ENCODE measurements around the gene MCU. TPM values are rescaled to one million over a fixed set of nuclear protein-coding genes. Genes with fewer than 3 reads are reported as not detected.
"Not testable (repeated sequence)": the region's sequence is repeated elsewhere in the genome, so short reads cannot be mapped to it uniquely, and the experiment has no call there.

Gene MCU
- total and polyA plus RNA-seq, 5 experiments from 2014 or later = 4.1 to 10.6 (median 9.0) TPM

DNA sequence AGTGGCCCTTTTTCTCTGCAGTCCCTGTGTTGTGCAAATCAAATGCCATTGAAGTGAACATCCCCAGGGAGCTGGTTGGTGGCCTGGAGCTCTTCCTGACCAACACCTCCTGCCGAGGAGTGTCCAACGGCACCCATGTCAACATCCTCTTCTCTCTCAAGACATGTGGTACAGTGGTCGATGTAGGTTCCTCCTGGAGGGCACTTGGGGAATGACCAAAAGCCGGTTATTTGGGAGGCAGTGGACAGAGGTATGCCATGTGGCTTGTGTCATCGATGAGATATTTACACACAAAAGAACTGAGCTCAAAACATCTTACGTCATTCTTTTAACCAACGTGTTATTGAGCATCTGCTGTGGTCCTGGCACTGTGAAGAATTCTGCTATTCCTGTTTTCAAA lies 221.3 kb downstream of the MCU start:
- no peak overlapping the region for H3K27ac Mint-ChIP-seq
- ATAC-seq = no peak
- POLR2A ChIA-PET = no interaction called here
- no peaks in the 10 kb centered on the region for H3K36me3 Mint-ChIP-seq
- no peak overlapping the region for H3K4me3 Mint-ChIP-seq
- DNase-seq = no peak
- H3K27me3 Mint-ChIP-seq = peaks cover 0 to 10% (median 0%) of the 10 kb centered on the region in 5 donors
- H3K9me3 Mint-ChIP-seq = no peaks in the 10 kb centered on the region
- H3K4me1 Mint-ChIP-seq = no peaks in the 10 kb centered on the region

GRCh38 chr10:72917201-72917600 lies 225.3 kb downstream of the MCU start:
- POLR2A ChIA-PET, H3K4me1 Mint-ChIP-seq, H3K4me3 Mint-ChIP-seq, H3K27ac Mint-ChIP-seq, DNase-seq, ATAC-seq: not testable (repeated sequence)
- H3K27me3 Mint-ChIP-seq = peaks cover 5 to 18% (median 11%) of the 10 kb centered on the region in 5 donors
- peaks cover 4 to 15% (median 7%) of the 10 kb centered on the region in 3 donors for H3K36me3 Mint-ChIP-seq
- peaks cover 0 to 28% (median 15%) of the 10 kb centered on the region in 9 donors for H3K9me3 Mint-ChIP-seq

DNA sequence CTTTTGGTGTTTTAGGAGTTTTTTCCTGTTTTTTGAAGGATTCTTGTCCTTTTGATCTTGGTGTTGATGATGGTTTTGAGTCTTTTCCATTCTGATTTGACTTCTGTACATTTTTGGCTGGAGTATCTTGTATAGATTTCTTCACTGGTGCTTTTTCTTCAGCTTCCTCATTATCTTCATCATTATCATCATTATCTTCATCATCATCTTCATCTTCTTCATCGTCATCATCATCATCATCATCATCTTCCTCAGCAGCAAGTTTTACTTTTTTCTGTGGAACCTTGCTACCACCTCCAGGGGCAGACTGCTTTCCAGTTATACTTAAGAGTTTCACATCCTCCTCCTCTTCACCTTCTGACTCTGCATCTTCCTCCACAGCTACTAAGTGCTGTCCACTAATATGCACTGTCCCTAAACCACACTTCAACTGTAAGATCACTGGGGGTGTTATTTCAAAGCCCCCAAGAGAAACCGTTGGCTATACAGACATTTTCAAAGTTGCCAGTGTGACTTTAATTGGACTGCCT lies 225.9 kb downstream of the MCU start:
- H3K36me3 Mint-ChIP-seq = peaks cover 7 to 19% (median 10%) of the 10 kb centered on the region in 3 donors
- peaks cover 8 to 21% (median 11%) of the 10 kb centered on the region in 5 donors for H3K27me3 Mint-ChIP-seq
- H3K27ac Mint-ChIP-seq, POLR2A ChIA-PET, H3K4me3 Mint-ChIP-seq, DNase-seq, H3K4me1 Mint-ChIP-seq, ATAC-seq: not testable (repeated sequence)
- H3K9me3 Mint-ChIP-seq = peaks cover 0 to 32% (median 19%) of the 10 kb centered on the region in 9 donors

DNA sequence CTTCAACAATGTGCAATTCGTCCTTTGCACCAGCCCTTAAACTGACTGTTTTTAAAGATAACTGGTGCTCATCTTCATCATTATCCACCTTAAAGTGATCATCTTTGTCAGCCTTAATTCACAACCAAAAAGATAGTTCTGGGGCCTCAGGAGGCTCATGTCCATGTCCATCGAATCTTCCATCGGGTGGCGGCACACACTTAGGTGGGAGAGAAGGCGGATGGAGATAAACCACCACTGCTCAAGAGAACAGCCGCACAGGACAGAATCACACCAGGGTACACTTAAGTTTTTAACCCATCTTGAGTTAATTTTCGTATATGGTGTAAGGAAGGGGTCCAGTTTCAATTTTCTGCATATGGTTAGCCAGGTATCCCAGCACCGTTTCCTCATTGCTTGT lies 226.4 kb downstream of the MCU start:
- POLR2A ChIA-PET = no interaction called here
- H3K27ac Mint-ChIP-seq = no peak overlapping the region
- no peaks in the 10 kb centered on the region for H3K4me1 Mint-ChIP-seq
- DNase-seq (no peak), ATAC-seq (no peak)
- no peak overlapping the region for H3K4me3 Mint-ChIP-seq
- peaks cover 8 to 21% (median 11%) of the 10 kb centered on the region in 5 donors for H3K27me3 Mint-ChIP-seq
- peaks cover 7 to 19% (median 10%) of the 10 kb centered on the region in 3 donors for H3K36me3 Mint-ChIP-seq
- peaks cover 0 to 32% (median 19%) of the 10 kb centered on the region in 9 donors for H3K9me3 Mint-ChIP-seq

DNA sequence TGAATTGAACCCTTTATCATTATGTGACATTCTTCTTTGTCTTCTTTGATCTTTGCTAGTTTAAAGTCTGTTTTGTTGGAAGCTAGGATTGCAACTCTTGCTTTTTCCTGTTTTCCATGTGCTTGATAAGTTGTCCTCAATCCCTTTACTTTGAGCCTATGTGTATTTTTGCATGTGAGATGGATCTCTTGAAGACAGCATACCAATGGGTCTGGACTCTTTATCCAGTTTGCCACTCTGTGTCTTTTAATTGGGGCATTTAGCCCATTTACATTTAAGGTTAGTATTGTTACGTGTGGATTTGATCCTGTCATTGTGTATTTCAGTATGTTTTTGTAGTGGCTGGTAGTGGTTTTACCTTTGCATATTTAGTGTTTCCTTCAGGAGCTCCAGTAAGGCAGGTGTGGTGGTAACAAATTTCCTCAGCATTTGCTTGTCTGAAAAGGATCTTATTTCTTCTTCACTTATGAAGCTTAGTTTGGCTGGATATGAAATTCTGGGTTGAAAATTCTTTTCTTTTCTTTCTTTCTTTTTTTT lies 229.3 kb downstream of the MCU start:
- peaks cover 11 to 26% (median 14%) of the 10 kb centered on the region in 5 donors for H3K27me3 Mint-ChIP-seq
- H3K4me1 Mint-ChIP-seq, H3K4me3 Mint-ChIP-seq, POLR2A ChIA-PET, DNase-seq, ATAC-seq, H3K27ac Mint-ChIP-seq: not testable (repeated sequence)
- H3K9me3 Mint-ChIP-seq = peaks cover 0 to 32% (median 19%) of the 10 kb centered on the region in 9 donors
- peaks cover 7 to 23% (median 15%) of the 10 kb centered on the region in 3 donors for H3K36me3 Mint-ChIP-seq

DNA sequence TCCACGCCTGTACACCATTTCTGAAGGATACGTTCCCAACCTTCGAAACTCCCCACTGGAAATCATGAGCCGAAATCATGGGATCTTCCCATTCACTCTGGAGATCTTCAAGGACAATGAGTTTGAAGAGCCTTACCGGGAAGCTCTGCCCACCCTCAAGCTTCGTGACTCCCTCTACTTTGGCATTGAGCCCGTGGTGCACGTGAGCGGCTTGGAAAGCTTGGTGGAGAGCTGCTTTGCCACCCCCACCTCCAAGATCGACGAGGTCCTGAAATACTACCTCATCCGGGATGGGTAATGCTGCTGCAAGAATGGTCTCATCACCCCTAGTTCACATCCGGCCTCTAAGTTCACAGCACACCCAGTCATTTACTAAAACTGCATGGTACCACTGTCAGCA lies 232.4 kb downstream of the MCU start:
- ATAC-seq (no peak), DNase-seq (no peak)
- H3K9me3 Mint-ChIP-seq = peaks cover 0 to 32% (median 19%) of the 10 kb centered on the region in 9 donors
- no peaks in the 10 kb centered on the region for H3K4me1 Mint-ChIP-seq
- H3K4me3 Mint-ChIP-seq = no peak overlapping the region
- peaks cover 11 to 24% (median 16%) of the 10 kb centered on the region in 5 donors for H3K27me3 Mint-ChIP-seq
- POLR2A ChIA-PET = no interaction called here
- H3K36me3 Mint-ChIP-seq = peaks cover 7 to 23% (median 15%) of the 10 kb centered on the region in 3 donors
- H3K27ac Mint-ChIP-seq = no peak overlapping the region

GRCh38 chr10:72925951-72926465 lies 234.1 kb downstream of the MCU start:
- Mint-ChIP-seq H3K9me3 (peaks cover 0 to 16% (median 7%) of the 10 kb centered on the region in 9 donors), H3K4me3 (no peak overlapping the region), H3K27me3 (peaks cover 3 to 14% (median 11%) of the 10 kb centered on the region in 5 donors), H3K4me1 (no peaks in the 10 kb centered on the region), H3K36me3 (peaks cover 7 to 15% (median 12%) of the 10 kb centered on the region in 3 donors), H3K27ac (no peak overlapping the region)
- POLR2A ChIA-PET = no interaction called here
- DNase-seq (no peak), ATAC-seq (no peak)

DNA sequence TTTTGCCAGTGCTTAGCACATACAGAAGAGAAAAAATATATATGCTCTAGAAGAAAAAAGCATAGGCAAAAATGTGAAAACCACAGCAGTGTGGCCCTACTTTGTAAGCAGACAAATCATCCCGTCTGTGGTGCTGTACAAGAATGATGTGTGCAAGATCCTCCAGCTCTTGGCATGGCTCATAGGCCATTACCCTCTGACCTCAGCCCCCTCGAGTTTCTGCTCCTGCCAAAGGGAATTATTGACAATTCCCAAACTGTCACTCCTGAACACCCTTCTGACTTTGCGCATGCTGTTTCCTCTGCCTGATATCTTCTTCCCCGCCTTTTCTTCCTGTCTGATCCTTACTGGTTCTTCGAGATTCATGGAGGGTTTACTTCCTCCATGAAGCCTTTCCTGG lies 235.5 kb downstream of the MCU start:
- POLR2A ChIA-PET = no interaction called here
- DNase-seq = no peak
- Mint-ChIP-seq H3K27ac (no peak overlapping the region), H3K36me3 (peaks cover under 1 to 6% (median 5%) of the 10 kb centered on the region in 3 donors), H3K4me3 (no peak overlapping the region), H3K4me1 (no peaks in the 10 kb centered on the region), H3K9me3 (peaks cover 0 to 2% (median under 1%) of the 10 kb centered on the region in 9 donors), H3K27me3 (peaks cover 0 to 6% (median 5%) of the 10 kb centered on the region in 5 donors)
- no peak for ATAC-seq

DNA sequence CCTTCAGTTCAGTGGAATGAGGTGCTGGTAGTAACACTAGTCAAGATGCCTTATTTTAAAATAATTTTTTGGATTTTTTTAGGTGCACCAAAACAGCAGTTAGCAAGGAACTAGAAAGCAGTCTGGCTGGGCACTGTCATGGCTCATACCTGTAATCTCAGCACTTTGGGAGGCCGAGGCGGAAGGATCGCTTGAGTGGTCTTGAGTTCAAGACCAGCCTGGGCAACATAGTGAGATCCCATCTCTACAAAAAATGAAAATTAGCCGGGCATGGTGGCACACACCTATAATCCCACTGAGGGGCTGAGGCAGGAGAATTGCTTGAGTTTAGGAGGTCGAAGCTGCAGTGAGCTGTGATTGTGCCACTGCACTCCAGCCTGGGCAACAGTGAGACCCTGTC lies 236.9 kb downstream of the MCU start:
- peak overlapping the region in 1 of 10 donors; percentile 43 for H3K27ac Mint-ChIP-seq

GRCh38 chr10:72930276-72930675 lies 238.3 kb downstream of the MCU start:
- Mint-ChIP-seq H3K36me3 (no peaks in the 10 kb centered on the region), H3K4me3 (no peak overlapping the region)
- ATAC-seq = no peak

More for the DNA sequence above, 236.9 kb downstream of the MCU start:
- H3K36me3 Mint-ChIP-seq = peaks cover 0 to 5% (median 4%) of the 10 kb centered on the region in 3 donors
- no peak for ATAC-seq
- peaks cover 0 to 6% (median 4%) of the 10 kb centered on the region in 5 donors for H3K27me3 Mint-ChIP-seq
- DNase-seq = no peak
- H3K9me3 Mint-ChIP-seq = no peaks in the 10 kb centered on the region
- H3K4me3 Mint-ChIP-seq = no peak overlapping the region
- H3K4me1 Mint-ChIP-seq = no peaks in the 10 kb centered on the region
- POLR2A ChIA-PET = no interaction called here

DNA sequence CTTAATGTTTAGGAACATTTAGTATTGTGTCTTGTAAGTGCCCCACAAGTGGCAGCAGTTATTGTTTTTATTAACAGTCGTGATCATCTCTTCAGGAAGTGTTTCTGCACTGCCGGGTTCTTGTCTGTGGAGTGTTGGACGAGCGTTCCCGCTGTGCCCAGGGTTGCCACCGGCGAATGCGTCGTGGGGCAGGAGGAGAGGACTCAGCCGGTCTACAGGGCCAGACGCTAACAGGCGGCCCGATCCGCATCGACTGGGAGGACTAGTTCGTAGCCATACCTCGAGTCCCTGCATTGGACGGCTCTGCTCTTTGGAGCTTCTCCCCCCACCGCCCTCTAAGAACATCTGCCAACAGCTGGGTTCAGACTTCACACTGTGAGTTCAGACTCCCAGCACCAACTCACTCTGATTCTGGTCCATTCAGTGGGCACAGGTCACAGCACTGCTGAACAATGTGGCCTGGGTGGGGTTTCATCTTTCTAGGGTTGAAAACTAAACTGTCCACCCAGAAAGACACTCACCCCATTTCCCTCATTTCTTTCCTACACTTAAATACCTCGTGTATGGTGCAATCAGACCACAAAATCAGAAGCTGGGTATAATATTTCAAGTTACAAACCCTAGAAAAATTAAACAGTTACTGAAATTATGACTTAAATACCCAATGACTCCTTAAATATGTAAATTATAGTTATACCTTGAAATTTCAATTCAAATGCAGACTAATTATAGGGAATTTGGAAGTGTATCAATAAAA lies 240.5 kb downstream of the MCU start:
- Mint-ChIP-seq H3K4me3 (no peak overlapping the region), H3K27ac (no peak overlapping the region), H3K36me3 (peaks cover 0 to 3% (median 0%) of the 10 kb centered on the region in 3 donors), H3K9me3 (no peaks in the 10 kb centered on the region), H3K4me1 (no peaks in the 10 kb centered on the region), H3K27me3 (peaks cover 0 to 12% (median 0%) of the 10 kb centered on the region in 5 donors)
- POLR2A ChIA-PET = no interaction called here
- ATAC-seq (no peak), DNase-seq (no peak)

More at GRCh38 chr10:72930276-72930675, 238.3 kb downstream of the MCU start:
- POLR2A ChIA-PET = no interaction called here
- no peak overlapping the region for H3K27ac Mint-ChIP-seq
- DNase-seq = no peak
- no peaks in the 10 kb centered on the region for H3K9me3 Mint-ChIP-seq
- H3K27me3 Mint-ChIP-seq = peaks cover 0 to 1% (median under 1%) of the 10 kb centered on the region in 5 donors
- no peaks in the 10 kb centered on the region for H3K4me1 Mint-ChIP-seq

DNA sequence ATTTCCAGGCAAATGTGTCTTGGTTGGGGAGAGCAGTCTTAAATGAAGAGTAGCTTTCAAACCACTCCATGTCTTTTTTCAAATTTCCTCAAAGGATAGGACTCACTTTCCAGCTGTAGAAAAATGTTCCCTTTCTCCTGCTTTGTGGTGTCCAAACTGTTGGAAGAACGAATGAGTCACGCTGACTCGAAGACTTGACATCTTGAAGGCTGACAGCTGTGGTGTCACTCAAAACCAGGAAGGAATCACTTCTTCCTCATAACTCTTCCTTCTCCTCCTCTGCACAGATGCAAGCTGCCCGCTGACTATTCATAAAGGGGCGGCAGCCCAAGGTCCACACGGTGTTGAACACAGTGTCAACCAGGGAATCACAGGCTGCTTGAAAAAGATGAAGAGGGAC lies 243.4 kb downstream of the MCU start:
- POLR2A ChIA-PET = no interaction called here
- H3K4me3 Mint-ChIP-seq = no peak overlapping the region

More for the DNA sequence above, 243.4 kb downstream of the MCU start:
- Mint-ChIP-seq H3K9me3 (no peaks in the 10 kb centered on the region), H3K27ac (no peak overlapping the region), H3K4me1 (peaks cover 0 to 2% (median 0%) of the 10 kb centered on the region in 4 donors), H3K36me3 (peaks cover 0 to 3% (median 0%) of the 10 kb centered on the region in 3 donors), H3K27me3 (peaks cover 0 to 12% (median 3%) of the 10 kb centered on the region in 5 donors)
- no peak for DNase-seq
- no peak for ATAC-seq

All from naive thymus-derived CD8-positive, alpha-beta T cell (primary cell).